Stomach (tissue), 9 donors: ENCODE measurements around the gene IGSF6. TPM values are rescaled to one million over a fixed set of nuclear protein-coding genes. Genes with fewer than 3 reads are reported as not detected.

ENCODE experiments used
- DNase-seq, 2 donors: peaks; one replicate each; pipeline versions ENCODE4 v3.0.0 to v3.0.0-alpha.2; 2013 to 2019
- H3K27ac ChIP-seq, 5 donors: fragments of 200-600 bp in 4 of 5; sonication (generic) in 4 of 5; one replicate each; pipeline ENCODE4 v1.5.1; 2013 to 2019; ENCODE audit warnings: mild to moderate bottlenecking in 1 of 5, moderate library complexity in 1 of 5
- H3K27me3 ChIP-seq, 3 donors: fragments of 200-600 bp; sonication (generic); one replicate each; pipeline ENCODE4 v1.5.1; 2017 to 2019; ENCODE audit warnings: mixed run types in 1 of 3
- H3K36me3 ChIP-seq, 4 donors: fragments of 200-600 bp; sonication (generic); 1 replicate in 3 of 4; 2 replicates in 1 of 4; pipeline ENCODE4 v1.5.1; 2016 to 2019
- H3K4me1 ChIP-seq, 4 donors: fragments of 200-600 bp; sonication (generic); one replicate each; pipeline ENCODE4 v1.5.1; 2016 to 2019
- H3K4me3 ChIP-seq, 4 donors: fragments of 200-600 bp; sonication (generic) in 3 of 4; one replicate each; pipeline ENCODE4 v1.5.1; 2016 to 2019; ENCODE audit warnings: mild to moderate bottlenecking in 1 of 4
- H3K9me3 ChIP-seq, 4 donors: fragments of 200-600 bp; sonication (generic); one replicate each; pipeline ENCODE4 v1.5.1; 2016 to 2019
- EP300 ChIP-seq: sonication (generic); formaldehyde crosslinking; IDR thresholded peaks from one replicate; pipeline ENCODE4 v1.6.1; 2017; ENCODE audit warnings: antibody characterized with exemption
- POLR2A ChIP-seq, 4 donors: fragments of 450-650 bp; IDR thresholded peaks; one replicate each; pipeline ENCODE4 v1.6.1; 2016; ENCODE audit warnings: antibody characterized with exemption in 4 of 4, control low read depth in 2 of 4, mild to moderate bottlenecking in 1 of 4, moderate library complexity in 1 of 4
- POLR2AphosphoS5 ChIP-seq, 3 donors: sonication (generic); formaldehyde crosslinking; IDR thresholded peaks; one replicate each; pipeline ENCODE4 v1.6.1; 2016; ENCODE audit warnings: antibody characterized with exemption in 3 of 3
- WGBS, 5 donors: extraction: QIAGEN DNeasy Blood & Tissue Kit in 3 of 5; methylation state at CpG; one replicate each; pipeline versions ENCODE4 v1.1.5 to v1.1.7; 2013 to 2018; 5-methylcytosine and 5-hydroxymethylcytosine counted together
- intact Hi-C: fragments of 100-400 bp; cut with DNase I; formaldehyde crosslinking; loops from one replicate; pipeline ENCODE4 v1.15.1; 2023; ENCODE audit warnings: low total_unique reads
- polyA plus RNA-seq, 3 donors: library from polyadenylated mRNA; stranded (reverse); fragments of 200-250 nt; gene quantifications; one replicate each; pipeline ENCODE4 v1.2.3, GENCODE V29; 2013
- total RNA-seq, 5 donors: library from RNA; depleted of rRNA; stranded (reverse); fragments of >200 nt; gene quantifications; one replicate each; pipeline versions ENCODE4 v1.1.0 to v1.2.3, GENCODE V29; 2014 to 2016
- TF ChIP-seq, protein P1 (sequence below), 7 experiments: fragments of 450-650 bp in 4 of 7; fragments of 200-600 bp in 3 of 7; sonication (generic) in 3 of 7; IDR thresholded peaks; one replicate each; pipeline ENCODE4 v1.5.1; 2016 to 2019; ENCODE audit warnings: antibody characterized with exemption in 7 of 7, control low read depth in 2 of 7, mild to moderate bottlenecking in 1 of 7
- donor health status: healthy with polysubstance abuse.
- donor health status: Bipolar disorder and iron deficiency.
- donor health status: healthy.

IGSF6 gene
- total and polyA plus RNA-seq, 8 donors = 0.73 to 4.1 (median 1.8) TPM; not detected in 3

- Histone ChIP-seq H3K9me3 (no peaks in the 10 kb centered on the region), H3K4me3 (no peak overlapping the region), H3K27ac (no peak overlapping the region), H3K27me3 (no peaks in the 10 kb centered on the region), H3K36me3 (peaks cover 4 to 42% (median 18%) of the 10 kb centered on the region in 4 donors), H3K4me1 (peaks cover 24 to 66% (median 30%) of the 10 kb centered on the region in 4 donors)
- WGBS, 5 donors = 96 to 100% (median 96%) methylated on average over 3 of the region's 3 CpGs
- no peak for DNase-seq
- intact Hi-C loops = no loop called here
- TF ChIP-seq POLR2A (IDR thresholded peaks at IDR 0.05) = no peak
- TF ChIP-seq POLR2AphosphoS5 (IDR thresholded peaks at IDR 0.05) = no peak
- TF ChIP-seq EP300 = no peak
- TF ChIP-seq, protein P1, sequence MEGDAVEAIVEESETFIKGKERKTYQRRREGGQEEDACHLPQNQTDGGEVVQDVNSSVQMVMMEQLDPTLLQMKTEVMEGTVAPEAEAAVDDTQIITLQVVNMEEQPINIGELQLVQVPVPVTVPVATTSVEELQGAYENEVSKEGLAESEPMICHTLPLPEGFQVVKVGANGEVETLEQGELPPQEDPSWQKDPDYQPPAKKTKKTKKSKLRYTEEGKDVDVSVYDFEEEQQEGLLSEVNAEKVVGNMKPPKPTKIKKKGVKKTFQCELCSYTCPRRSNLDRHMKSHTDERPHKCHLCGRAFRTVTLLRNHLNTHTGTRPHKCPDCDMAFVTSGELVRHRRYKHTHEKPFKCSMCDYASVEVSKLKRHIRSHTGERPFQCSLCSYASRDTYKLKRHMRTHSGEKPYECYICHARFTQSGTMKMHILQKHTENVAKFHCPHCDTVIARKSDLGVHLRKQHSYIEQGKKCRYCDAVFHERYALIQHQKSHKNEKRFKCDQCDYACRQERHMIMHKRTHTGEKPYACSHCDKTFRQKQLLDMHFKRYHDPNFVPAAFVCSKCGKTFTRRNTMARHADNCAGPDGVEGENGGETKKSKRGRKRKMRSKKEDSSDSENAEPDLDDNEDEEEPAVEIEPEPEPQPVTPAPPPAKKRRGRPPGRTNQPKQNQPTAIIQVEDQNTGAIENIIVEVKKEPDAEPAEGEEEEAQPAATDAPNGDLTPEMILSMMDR (IDR thresholded peaks at IDR 0.05) = no peak
These were observed 37.5 kb downstream of the IGSF6 start for GRCh38 chr16:21614896-21615295.

DNA sequence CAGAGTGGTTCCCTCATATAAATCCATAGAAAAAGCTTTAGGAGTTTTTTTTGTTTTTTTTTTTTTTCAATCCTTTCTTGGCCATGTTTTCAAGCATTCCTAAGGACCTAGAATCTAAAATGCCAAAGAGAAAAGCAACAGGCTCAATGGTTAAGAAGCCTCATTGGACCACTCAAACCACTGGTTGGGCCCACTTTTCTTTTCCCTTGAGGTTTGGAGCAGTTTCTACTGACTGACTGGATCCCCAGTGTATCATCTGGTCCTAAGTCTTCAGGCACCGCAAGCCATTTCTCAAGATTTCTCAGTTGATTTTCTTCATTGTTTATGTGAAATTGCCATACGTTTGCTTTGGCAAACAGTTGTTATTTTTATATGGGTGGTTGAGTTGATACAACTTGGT is 38.6 kb downstream of the IGSF6 start:
- H3K4me3 ChIP-seq = no peak overlapping the region
- intact Hi-C loops = no loop called here
- no peak overlapping the region for H3K27ac ChIP-seq
- no peaks in the 10 kb centered on the region for H3K27me3 ChIP-seq
- peaks cover 2 to 31% (median 14%) of the 10 kb centered on the region in 4 donors for H3K36me3 ChIP-seq
- H3K4me1 ChIP-seq = peaks cover 26 to 71% (median 38%) of the 10 kb centered on the region in 4 donors
- H3K9me3 ChIP-seq = no peaks in the 10 kb centered on the region
- DNase-seq = no peak
- WGBS, 5 donors = 91 to 98% (median 96%) methylated on average over 2 of the region's 2 CpGs
- TF ChIP-seq POLR2AphosphoS5 (IDR thresholded peaks at IDR 0.05) (no peak), POLR2A (IDR thresholded peaks at IDR 0.05) (no peak), EP300 (no peak)
- TF ChIP-seq, protein P1 (IDR thresholded peaks at IDR 0.05) = no peak

- DNase-seq = no peak
- no peaks in the 10 kb centered on the region for H3K27me3 ChIP-seq
- intact Hi-C loops = no loop called here
- H3K9me3 ChIP-seq = no peaks in the 10 kb centered on the region
- H3K4me1 ChIP-seq = peaks cover 30 to 75% (median 42%) of the 10 kb centered on the region in 4 donors
- TF ChIP-seq, protein P1 (IDR thresholded peaks at IDR 0.05) = no peak
- TF ChIP-seq POLR2A (IDR thresholded peaks at IDR 0.05) = no peak
- no peak for TF ChIP-seq POLR2AphosphoS5 (IDR thresholded peaks at IDR 0.05)
- TF ChIP-seq EP300 = no peak
- H3K27ac ChIP-seq = no peak overlapping the region
- WGBS, 5 donors = 91 to 99% (median 98%) methylated on average over 4 of the region's 4 CpGs
- H3K36me3 ChIP-seq = peaks cover 0 to 27% (median 9%) of the 10 kb centered on the region in 4 donors
- H3K4me3 ChIP-seq = no peak overlapping the region
These were observed 39.0 kb downstream of the IGSF6 start for GRCh38 chr16:21613361-21613760.

GRCh38 chr16:21611556-21612384 is 40.6 kb downstream of the IGSF6 start:
- Histone ChIP-seq H3K27me3 (no peaks in the 10 kb centered on the region), H3K27ac (peak overlapping the region in 4 of 5 donors; percentile 31 to 78 (median 64)), H3K4me3 (no peak overlapping the region), H3K36me3 (peaks cover 0 to 18% (median 4%) of the 10 kb centered on the region in 4 donors), H3K9me3 (no peaks in the 10 kb centered on the region), H3K4me1 (peaks cover 37 to 85% (median 50%) of the 10 kb centered on the region in 4 donors)
- no peak for TF ChIP-seq POLR2AphosphoS5 (IDR thresholded peaks at IDR 0.05)
- no peak for TF ChIP-seq EP300
- WGBS, 5 donors = 30 to 38% (median 36%) methylated on average over 7 of the region's 7 CpGs
- DNase-seq = peak in 1 of 2 donors; percentile 37
- intact Hi-C loops = no loop called here

- no peak for DNase-seq
- peak overlapping the region in 3 of 5 donors; percentile 62 to 78 (median 65) for H3K27ac ChIP-seq
- H3K4me3 ChIP-seq = no peak overlapping the region
- intact Hi-C loops = no loop called here
- no peak for TF ChIP-seq POLR2AphosphoS5 (IDR thresholded peaks at IDR 0.05)
- no peak for TF ChIP-seq POLR2A (IDR thresholded peaks at IDR 0.05)
- TF ChIP-seq EP300 = no peak
- TF ChIP-seq, protein P1 (IDR thresholded peaks at IDR 0.05) = no peak
- H3K36me3 ChIP-seq = peaks cover 0 to 18% (median 4%) of the 10 kb centered on the region in 4 donors
- H3K4me1 ChIP-seq = peaks cover 37 to 88% (median 51%) of the 10 kb centered on the region in 4 donors
- H3K9me3 ChIP-seq = no peaks in the 10 kb centered on the region
- WGBS, 5 donors = 17 to 42% (median 21%) methylated on average over 4 of the region's 4 CpGs
- H3K27me3 ChIP-seq = no peaks in the 10 kb centered on the region
These were observed 41.2 kb downstream of the IGSF6 start for GRCh38 chr16:21611198-21611555.
